HepG2 (cell line): Measurements from ENCODE around the gene PGC. TPM values are rescaled to one million over a fixed set of nuclear protein-coding genes. Genes with fewer than 3 reads are reported as not detected.

Experiments used
- ATAC-seq: fragments of 200-7000 bp; cut with Tn5 transposase; 3 replicates; pipeline ENCODE4 v1.9.1; 2020; ENCODE audit warnings: mild to moderate bottlenecking, moderate library complexity
- BruUV-seq: library from RNA; stranded (reverse); fragments of 400-500 nt; replicated peaks from 2 replicates; lab custom pipeline; 2021; lab: Mats Ljungman, UMichigan
- CTCF ChIA-PET: fragments of 300-600 bp; formaldehyde crosslinking; extraction: SDS; loops from one replicate; lab custom pipeline; 2021; ENCODE audit warnings: low total read pairs, inconsistent platforms, low intra/inter-chr PET ratio; lab: Yijun Ruan, JAX
- POLR2A ChIA-PET: fragments of 350-600 bp; sonication (Branson Sonifier 250); formaldehyde crosslinking; loops from one replicate; lab custom pipeline; 2020; ENCODE audit warnings: antibody characterized with exemption, inconsistent platforms; lab: Yijun Ruan, JAX
- DNase-seq: peaks from one replicate; pipeline ENCODE4 v3.0.0-alpha.2; 2015; ENCODE audit warnings: low spot score
- FAIRE-seq: peaks from 3 replicates; lab custom pipeline; 2011; peaks lifted over from hg19 to GRCh38; lab: Jason Lieb, UNC
- H2AFZ ChIP-seq: one replicate; pipeline ENCODE4 v1.6.1; 2011; ENCODE audit warnings: low read length, inconsistent platforms
- H3K27ac ChIP-seq: fragments of 300-600 bp; 3 replicates; pipeline ENCODE4 v1.8.0; 2011; ENCODE audit warnings: mixed run types, mild to moderate bottlenecking, mixed read lengths, low read length, inconsistent platforms; ENCODE audit not compliant: insufficient read depth; ENCODE audit errors: extremely low read length
- H3K27me3 ChIP-seq, 2 experiments: fragments of 200-600 bp in 1 of 2; 2 replicates in 1 of 2; 3 replicates in 1 of 2; pipeline versions ENCODE4 v1.6.0 to v1.8.0; 2011; ENCODE audit warnings: low read length in 2 of 2, mild to moderate bottlenecking in 2 of 2, moderate library complexity in 2 of 2, inconsistent platforms in 1 of 2; ENCODE audit not compliant: insufficient read depth in 2 of 2, control insufficient read depth in 1 of 2
- H3K36me3 ChIP-seq, 2 experiments: fragments of 200-600 bp in 1 of 2; replicated peaks in 1 of 2; 2 replicates in 1 of 2; 3 replicates in 1 of 2; pipeline versions ENCODE4 v1.5.1 to v1.8.0; 2011; ENCODE audit warnings: low read length in 2 of 2, inconsistent platforms in 1 of 2; ENCODE audit not compliant: insufficient read depth in 2 of 2, control insufficient read depth in 1 of 2
- H3K4me1 ChIP-seq: 2 replicates; pipeline ENCODE4 v1.5.1; 2012; ENCODE audit warnings: low read length, inconsistent platforms; ENCODE audit not compliant: insufficient read depth
- H3K4me2 ChIP-seq: 2 replicates; pipeline ENCODE4 v1.6.0; 2011; ENCODE audit warnings: low read depth, low read length, inconsistent platforms
- H3K4me3 ChIP-seq, 3 experiments: fragments of 200-600 bp in 1 of 3; sonication (generic), shearing (Covaris generic) in 1 of 3; replicated peaks in 1 of 3; 2 replicates each; pipeline ENCODE4 v1.5.1; 2011 to 2016; ENCODE audit warnings: low read length in 3 of 3, inconsistent platforms in 2 of 3, low read depth in 2 of 3, mild to moderate bottlenecking in 2 of 3, control low read depth in 1 of 3, mixed read lengths in 1 of 3; ENCODE audit not compliant: insufficient read depth in 1 of 3
- H3K79me2 ChIP-seq: one replicate; pipeline ENCODE4 v1.6.1; 2011; ENCODE audit warnings: low read length, inconsistent platforms; ENCODE audit not compliant: insufficient read depth
- H3K9ac ChIP-seq: 2 replicates; pipeline ENCODE4 v1.6.0; 2011; ENCODE audit warnings: mild to moderate bottlenecking, low read depth, low read length, inconsistent platforms; ENCODE audit not compliant: insufficient read depth
- H3K9me3 ChIP-seq: 2 replicates; pipeline ENCODE4 v1.5.1; 2012; ENCODE audit warnings: mild to moderate bottlenecking, low read length
- H4K20me1 ChIP-seq: 2 replicates; pipeline ENCODE4 v1.6.0; 2011; ENCODE audit warnings: inconsistent platforms, mild to moderate bottlenecking, low read length, moderate library complexity; ENCODE audit not compliant: insufficient read depth
- GLI4 ChIP-seq: sonication (generic); formaldehyde crosslinking; IDR thresholded peaks from 2 replicates; pipeline ENCODE4 v1.5.1; 2020; ENCODE audit warnings: missing genetic modification reagents, mild to moderate bottlenecking, moderate library complexity, borderline replicate concordance
- ZBTB33 ChIP-seq: sonication (generic); formaldehyde crosslinking; IDR thresholded peaks from 2 replicates; pipeline ENCODE4 v1.4.0; 2020; ENCODE audit warnings: missing genetic modification reagents
- WGBS: methylation state at CpG from one replicate; pipeline ENCODE4 v1.1.6; 2017; ENCODE audit warnings: low lambda C conversion rate; 5-methylcytosine and 5-hydroxymethylcytosine counted together
- in situ Hi-C: cut with HindIII; loops from 2 replicates; pipeline ENCODE4 v1.10.0; 2017; ENCODE audit warnings: low pct_unique_long_range_greater_than_20kb; ENCODE audit not compliant: extremely low pct_ligation_motif_present
- intact Hi-C: fragments of 100-400 bp; cut with micrococcal nuclease; formaldehyde crosslinking; loops from one replicate; pipeline ENCODE4 v1.10.0; 2022; ENCODE audit not compliant: unreplicated experiment
- polyA plus RNA-seq, 8 experiments: library from polyadenylated mRNA; depleted of rRNA in 3 of 8; stranded (reverse) in 7 of 8; unstranded in 1 of 8; fragments of >200 nt; fragmentation: Illumina TruSeq in 4 of 8; extraction: Trizol in 4 of 8; gene quantifications; 2 replicates each; pipeline versions ENCODE4 v1.2.1 to v1.2.3, GENCODE V29; 2011 to 2016; ENCODE audit warnings: low read depth in 4 of 8, missing spikeins in 1 of 8, mixed read lengths in 1 of 8; ENCODE audit not compliant: insufficient read depth in 1 of 8
- total RNA-seq, 5 experiments: library from RNA; depleted of rRNA; stranded (reverse); fragments of >200 nt; fragmentation: Illumina TruSeq; extraction: Trizol; gene quantifications; 2 replicates each; pipeline ENCODE4 v1.2.3, GENCODE V29; 2016; ENCODE audit warnings: low read depth in 1 of 5
- TF ChIP-seq, protein P1 (sequence below): sonication (generic); formaldehyde crosslinking; IDR thresholded peaks from 2 replicates; pipeline ENCODE4 v1.5.0; 2020; ENCODE audit warnings: mild to moderate bottlenecking, missing genetic modification reagents
- TF ChIP-seq, protein P2 (sequence below): sonication (generic); formaldehyde crosslinking; IDR thresholded peaks from 2 replicates; pipeline ENCODE4 v1.4.0; 2020; ENCODE audit warnings: missing genetic modification reagents

Gene PGC
- total and polyA plus RNA-seq, 2 of the 13 experiments (the other 11 are each of a cell fraction or from before 2014, with no cell fraction given) = 426 to 502 TPM

- H3K9ac ChIP-seq = no peak overlapping the region
- FAIRE-seq (no peak), ATAC-seq (peak; percentile 50), DNase-seq (no peak)
- CTCF ChIA-PET = no interaction called here
- no peak overlapping the region for H2AFZ ChIP-seq
- no TSS peak for BruUV-seq
- H3K79me2 ChIP-seq = no peaks in the 10 kb centered on the region
- H3K27me3 ChIP-seq = no peaks in the 10 kb centered on the region
- no peak overlapping the region for H3K27ac ChIP-seq
- 79% methylated on average over 2 of the region's 6 CpGs for WGBS
- in situ Hi-C loops = no loop called here
- TF ChIP-seq GLI4 (CRISPR knock-in tag) (no peak), ZBTB33 (CRISPR knock-in tag) (peak; percentile 27; the same call in 1 of the 2 replicates)
- TF ChIP-seq, protein P1, sequence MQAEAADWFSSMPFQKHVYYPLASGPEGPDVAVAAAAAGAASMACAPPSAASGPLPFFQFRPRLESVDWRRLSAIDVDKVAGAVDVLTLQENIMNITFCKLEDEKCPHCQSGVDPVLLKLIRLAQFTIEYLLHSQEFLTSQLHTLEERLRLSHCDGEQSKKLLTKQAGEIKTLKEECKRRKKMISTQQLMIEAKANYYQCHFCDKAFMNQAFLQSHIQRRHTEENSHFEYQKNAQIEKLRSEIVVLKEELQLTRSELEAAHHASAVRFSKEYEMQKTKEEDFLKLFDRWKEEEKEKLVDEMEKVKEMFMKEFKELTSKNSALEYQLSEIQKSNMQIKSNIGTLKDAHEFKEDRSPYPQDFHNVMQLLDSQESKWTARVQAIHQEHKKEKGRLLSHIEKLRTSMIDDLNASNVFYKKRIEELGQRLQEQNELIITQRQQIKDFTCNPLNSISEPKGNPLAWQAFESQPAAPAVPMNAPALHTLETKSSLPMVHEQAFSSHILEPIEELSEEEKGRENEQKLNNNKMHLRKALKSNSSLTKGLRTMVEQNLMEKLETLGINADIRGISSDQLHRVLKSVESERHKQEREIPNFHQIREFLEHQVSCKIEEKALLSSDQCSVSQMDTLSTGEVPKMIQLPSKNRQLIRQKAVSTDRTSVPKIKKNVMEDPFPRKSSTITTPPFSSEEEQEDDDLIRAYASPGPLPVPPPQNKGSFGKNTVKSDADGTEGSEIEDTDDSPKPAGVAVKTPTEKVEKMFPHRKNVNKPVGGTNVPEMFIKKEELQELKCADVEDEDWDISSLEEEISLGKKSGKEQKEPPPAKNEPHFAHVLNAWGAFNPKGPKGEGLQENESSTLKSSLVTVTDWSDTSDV (CRISPR knock-in tag) = no peak
- TF ChIP-seq, protein P2, sequence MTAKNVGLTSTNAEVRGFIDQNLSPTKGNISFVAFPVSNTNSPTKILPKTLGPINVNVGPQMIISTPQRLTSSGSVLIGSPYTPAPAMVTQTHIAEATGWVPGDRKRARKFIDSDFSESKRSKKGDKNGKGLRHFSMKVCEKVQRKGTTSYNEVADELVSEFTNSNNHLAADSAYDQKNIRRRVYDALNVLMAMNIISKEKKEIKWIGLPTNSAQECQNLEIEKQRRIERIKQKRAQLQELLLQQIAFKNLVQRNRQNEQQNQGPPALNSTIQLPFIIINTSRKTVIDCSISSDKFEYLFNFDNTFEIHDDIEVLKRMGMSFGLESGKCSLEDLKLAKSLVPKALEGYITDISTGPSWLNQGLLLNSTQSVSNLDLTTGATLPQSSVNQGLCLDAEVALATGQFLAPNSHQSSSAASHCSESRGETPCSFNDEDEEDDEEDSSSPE (CRISPR knock-in tag) = no peak
- H4K20me1 ChIP-seq = no peaks in the 10 kb centered on the region
- H3K4me1 ChIP-seq = peaks cover 11% of the 10 kb centered on the region; the same call in 1 of the 2 replicates
- no peak overlapping the region for H3K4me3 ChIP-seq
- no peak overlapping the region for H3K4me2 ChIP-seq
- POLR2A ChIA-PET = no interaction called here
- H3K36me3 ChIP-seq = peaks cover 0 to 4% of the 10 kb centered on the region in 2 experiments; a peak in 2 of 5 replicates
- intact Hi-C loops = no loop called here
- H3K9me3 ChIP-seq = no peaks in the 10 kb centered on the region
These were observed 51.4 kb downstream of the PGC start for GRCh38 chr6:41695825-41696224.
